NCI-H187 treated with DMSO at 0.1 percent for 48 hours (cell line): ENCODE data around the gene CD83.
"Not testable (repeated sequence)": the region's sequence is repeated elsewhere in the genome, so short reads cannot be mapped to it uniquely, and the experiment has no call there.

Experiments used
- DNase-seq: peaks from one replicate; lab custom pipeline; 2025; lab: John Stamatoyannopoulos, UW

Gene CD83, protein sequence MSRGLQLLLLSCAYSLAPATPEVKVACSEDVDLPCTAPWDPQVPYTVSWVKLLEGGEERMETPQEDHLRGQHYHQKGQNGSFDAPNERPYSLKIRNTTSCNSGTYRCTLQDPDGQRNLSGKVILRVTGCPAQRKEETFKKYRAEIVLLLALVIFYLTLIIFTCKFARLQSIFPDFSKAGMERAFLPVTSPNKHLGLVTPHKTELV

DNA sequence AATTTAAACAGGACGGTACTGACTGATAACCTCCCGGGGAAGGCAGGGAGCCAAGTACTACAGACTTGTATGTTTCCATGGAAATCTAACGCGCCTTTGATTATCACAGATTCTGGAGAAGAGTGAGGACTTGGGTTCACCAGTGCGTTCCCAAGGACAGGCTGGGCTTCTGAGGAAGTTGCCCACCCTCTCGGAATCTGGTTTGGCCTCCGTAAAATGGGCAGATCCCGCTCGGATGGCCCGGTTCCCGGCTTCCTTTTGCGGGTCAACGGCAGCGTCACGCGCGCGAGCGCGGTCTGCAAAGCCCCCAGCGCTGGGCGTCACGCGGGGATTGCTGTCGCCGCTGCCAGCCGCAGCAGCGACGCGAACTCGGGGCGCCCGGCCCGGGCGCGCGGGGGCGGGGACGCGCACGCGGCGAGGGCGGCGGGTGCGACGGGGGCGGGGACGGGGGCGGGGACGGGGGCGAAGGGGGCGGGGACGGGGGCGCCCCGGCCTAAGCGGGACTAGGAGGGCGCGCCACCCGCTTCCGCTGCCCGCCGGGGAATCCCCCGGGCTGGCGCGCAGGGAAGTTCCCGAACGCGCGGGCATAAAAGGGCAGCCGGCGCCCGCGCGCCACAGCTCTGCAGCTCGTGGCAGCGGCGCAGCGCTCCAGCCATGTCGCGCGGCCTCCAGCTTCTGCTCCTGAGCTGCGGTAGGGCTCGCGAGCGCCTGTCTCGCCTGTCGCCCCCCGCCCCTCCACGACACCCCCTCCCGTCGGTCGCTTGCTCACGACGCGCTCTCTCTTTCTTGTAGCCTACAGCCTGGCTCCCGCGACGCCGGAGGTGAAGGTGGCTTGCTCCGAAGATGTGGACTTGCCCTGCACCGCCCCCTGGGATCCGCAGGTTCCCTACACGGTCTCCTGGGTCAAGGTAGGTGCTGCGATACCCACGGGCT lies at the start of gene CD83:
CD83 (plus strand) TSS at position 615 of the 933 bp plus-strand sequence; CDS start at position 655, 40 bp downstream.
- no peak for DNase-seq

DNA sequence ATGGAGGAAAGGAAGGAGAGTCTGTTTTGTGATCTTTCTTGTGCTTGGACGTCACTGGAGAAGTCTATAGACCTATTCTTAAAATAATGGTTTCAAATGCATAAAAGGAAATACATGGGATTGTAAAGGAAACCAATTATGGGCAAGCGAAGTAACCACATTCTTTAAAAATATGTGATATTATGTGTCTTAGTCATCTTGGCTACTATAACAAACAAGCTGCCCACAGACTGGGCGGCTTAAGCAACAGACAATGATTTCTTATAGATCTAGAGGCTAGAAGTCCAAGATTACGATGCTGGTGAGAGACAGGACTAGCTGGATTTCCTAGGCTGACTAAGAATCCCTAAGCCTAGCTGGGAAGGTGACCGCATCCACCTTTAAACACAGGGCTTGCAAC lies 49.4 kb upstream of the CD83 start:
- no peak for DNase-seq

DNA sequence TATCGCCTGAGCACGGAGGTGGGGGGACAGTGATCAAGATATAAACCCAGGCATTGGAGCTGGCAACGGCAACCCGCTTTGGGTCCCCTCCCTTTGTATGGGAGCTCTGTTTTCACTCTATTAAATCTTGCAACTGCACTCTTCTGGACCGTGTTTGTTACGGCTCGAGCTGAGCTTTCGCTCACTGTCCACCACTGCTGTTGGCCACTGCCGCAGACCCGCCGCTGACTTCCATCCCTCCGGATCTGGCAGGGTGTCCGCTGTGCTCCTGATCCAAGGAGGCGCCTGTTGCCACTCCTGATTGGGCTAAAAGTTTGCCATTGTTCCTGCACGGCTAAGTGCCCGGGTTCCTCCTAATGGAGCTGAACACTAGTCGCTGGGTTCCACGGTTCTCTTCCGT lies 48.9 kb upstream of the CD83 start:
- no peak for DNase-seq

DNA sequence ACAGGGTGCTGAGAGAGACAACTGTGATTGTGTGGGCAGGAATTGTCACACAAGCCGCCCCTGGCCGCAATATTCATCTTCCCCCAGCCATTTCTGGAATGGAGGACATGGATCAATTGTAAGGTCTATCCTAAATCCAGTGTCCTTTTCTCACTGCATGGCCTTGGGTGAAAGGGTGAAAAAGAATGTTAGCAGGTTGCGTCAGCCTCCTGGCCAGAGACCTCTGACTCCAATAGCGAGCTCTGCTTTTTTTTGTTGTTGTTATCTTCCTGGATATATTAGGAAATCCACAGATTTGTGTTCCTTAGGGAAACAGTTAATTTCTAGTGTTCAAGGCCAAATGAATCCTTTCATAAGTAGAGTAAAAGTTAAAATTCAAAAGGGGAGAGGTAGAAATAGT lies 47.1 kb upstream of the CD83 start:
- DNase-seq, result no peak

DNA sequence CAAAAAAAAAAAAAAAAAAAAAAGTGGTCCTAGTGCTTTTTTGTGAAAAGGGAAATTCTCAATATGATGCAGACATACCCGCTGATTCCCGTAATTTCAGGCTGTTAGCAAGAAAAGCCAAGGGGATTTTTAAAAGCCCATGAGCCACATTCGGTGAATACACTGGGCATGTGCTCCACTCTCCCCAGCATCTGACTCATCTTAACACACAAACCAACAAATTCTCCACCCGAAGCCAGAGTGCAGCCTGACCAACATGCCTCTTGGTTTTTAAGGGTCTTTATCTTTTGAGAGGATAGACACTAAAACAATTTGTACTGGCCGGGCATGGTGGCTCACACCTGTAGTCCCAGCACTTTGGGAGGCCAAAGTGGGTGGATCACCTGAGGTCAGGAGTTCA lies 45.5 kb upstream of the CD83 start:
- DNase-seq, result no peak

- not testable (repeated sequence) for DNase-seq
Observed at GRCh38 chr6:14073561-14074354, 43.8 kb upstream of the CD83 start.

DNA sequence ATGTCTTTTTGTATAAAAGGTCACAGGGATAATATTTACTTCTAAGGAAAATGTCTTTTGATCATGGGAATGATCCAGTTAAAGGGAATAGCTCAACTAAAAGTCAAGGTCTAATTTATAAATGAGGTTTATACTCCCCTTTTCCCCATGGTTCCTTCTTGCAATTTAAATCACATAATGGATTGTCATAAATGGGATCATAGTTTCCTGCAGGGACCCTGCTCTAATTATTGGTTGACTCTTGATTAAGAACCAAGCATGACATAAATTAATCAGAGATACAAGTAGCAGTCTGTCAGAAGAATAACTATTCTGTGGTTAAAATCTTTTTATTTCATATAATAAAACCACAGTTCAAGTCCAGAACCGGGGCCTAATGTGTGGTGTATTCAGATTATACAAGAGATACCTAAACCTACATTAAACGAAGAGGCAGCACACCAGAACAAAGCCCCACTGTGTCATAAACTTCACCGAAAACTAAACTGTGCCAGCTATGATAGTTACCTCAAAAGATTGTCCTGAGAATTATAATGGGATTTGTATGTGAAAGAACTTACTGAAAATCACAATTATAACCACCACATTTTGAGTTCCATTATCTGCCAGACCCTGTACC lies 43.0 kb upstream of the CD83 start:
- no peak for DNase-seq

DNA sequence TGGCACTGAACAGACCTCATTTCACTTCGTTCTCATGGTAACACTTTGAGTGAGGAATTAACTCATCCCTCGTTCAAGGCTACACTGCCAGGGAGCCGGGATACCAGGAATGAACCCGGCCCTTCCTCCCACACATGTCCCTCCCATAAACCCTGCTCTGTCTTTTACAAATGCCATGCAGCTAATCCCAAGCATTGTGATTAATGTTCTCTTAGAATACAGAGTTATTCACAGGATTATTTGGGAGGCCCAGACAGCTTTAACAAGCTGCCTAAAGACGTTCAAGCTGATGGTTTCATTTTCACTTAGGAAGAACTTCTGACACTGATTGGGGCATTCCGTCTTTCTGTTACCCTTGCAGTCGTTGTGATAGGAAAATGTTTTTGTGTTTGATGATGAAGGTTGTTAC lies 42.5 kb upstream of the CD83 start:
- DNase-seq, result no peak

DNA sequence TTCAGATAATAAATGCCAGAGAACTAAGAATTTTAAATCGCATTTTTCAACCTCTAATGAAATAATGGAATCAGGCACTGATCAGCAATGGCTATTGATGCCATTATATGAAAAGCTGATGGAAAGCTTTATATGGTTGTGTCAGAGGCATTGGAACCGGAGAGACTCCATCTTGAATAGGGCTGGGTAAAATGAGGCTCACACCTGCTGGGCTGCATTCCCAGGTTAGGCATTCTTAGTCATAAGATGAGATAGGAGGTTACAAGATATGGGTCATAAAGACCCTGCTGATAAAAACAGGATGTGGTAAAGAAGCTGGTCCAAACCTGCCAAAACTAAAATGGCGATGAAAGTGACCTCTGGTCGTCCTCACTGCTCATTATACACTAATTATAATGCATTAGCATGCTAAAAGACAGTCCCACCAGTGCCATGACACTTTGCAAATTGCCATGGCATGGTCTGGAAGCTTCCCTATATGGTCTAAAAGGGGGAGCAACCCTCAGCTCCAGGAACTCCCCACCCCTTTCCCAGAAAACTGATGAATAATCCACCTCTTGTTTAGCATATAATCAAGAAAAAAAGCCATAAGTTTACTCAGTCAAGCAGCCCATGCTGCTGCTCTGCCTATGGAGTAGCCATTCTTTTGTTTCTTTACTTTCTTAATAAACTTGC lies 40.2 kb upstream of the CD83 start:
- DNase-seq, result no peak

DNA sequence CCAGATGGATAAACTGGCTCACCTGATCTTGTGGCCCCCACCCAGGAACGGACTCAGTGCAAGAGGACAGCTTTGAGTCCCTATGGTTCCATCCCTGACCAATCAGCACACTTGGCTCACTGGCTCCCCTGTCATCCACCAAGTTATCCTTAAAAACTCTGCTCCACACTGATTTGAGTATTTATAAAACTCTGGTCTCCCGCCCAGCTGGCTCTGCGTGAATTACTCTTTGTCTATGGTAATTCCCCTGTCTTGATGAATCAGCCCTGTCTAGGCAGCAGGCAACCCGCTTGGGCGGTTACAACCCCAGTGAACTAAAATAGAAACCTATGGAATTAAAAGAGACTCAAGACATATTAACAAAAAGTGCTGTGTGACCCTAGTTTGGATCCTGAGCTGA lies 38.1 kb upstream of the CD83 start:
- DNase-seq, result no peak

- no peak for DNase-seq
Observed at GRCh38 chr6:14079971-14080370, 37.6 kb upstream of the CD83 start.

DNA sequence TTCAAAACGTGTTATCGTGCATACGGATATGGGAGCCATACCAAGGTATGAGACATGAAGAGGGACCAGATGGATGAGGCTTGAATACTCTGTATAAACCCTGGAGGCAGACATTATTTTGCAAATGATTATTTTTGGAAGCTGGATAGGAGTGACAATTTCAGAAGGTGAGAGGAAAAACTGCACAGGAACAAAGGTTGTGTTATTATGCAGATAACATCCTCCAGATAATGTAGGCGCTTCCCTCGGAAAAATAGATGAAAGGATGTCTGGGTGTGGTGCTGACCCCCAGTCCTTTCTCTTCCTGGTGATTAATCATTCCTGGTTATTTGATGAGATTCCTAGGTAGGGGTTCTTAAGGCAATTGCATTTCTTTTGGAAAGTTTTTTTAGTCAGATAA lies 36.4 kb upstream of the CD83 start:
- DNase-seq, result no peak

DNA sequence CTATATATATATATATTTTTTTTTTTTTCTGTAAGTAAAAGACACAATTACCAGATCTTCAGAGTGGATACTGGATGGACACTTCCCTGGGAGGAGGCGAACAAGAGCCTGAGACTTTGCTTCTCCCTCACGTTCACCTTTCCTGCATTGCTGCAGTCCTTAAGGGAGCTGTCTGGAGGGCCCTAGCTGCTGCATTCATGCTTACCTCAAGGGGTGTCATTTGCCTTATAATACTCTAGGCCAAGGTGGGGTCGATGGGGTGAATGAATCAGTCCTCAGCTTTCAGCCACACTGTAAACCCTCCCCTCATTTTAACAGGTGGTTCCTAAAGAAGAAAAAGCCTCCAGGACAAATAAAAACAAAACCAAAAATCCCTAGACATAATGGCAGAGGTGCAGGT lies 34.8 kb upstream of the CD83 start:
- DNase-seq, result no peak

- DNase-seq, result no peak
Observed at GRCh38 chr6:14083262-14083661, 34.3 kb upstream of the CD83 start.

GRCh38 chr6:14083751-14084150 lies 33.8 kb upstream of the CD83 start:
- no peak for DNase-seq

GRCh38 chr6:14084388-14084787 lies 33.2 kb upstream of the CD83 start:
- no peak for DNase-seq

- no peak for DNase-seq
Observed at GRCh38 chr6:14085176-14085787, 32.3 kb upstream of the CD83 start.

DNA sequence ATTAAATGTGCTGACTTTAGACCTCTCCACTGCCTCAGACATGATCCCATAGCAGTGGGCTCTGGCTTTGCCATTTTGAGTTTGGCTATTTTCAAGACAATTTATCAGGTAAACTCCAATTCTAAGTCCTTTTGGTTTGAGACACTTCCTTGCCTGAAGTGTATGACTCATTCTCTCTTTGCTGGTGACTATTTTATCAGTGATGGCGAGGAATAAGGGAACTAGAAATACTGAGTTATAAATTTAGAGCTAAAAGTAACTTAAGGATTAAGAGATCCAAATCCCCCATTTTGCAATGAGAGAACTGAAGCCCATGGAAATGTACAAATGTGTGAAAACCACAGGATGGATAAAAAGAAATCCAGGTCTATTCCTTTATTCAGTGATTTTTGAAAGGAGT lies 30.9 kb upstream of the CD83 start:
- DNase-seq, result no peak

GRCh38 chr6:14088600-14089192 lies 28.9 kb upstream of the CD83 start:
- DNase-seq, result no peak

GRCh38 chr6:14089224-14089623 lies 28.3 kb upstream of the CD83 start:
- DNase-seq, result no peak
